Frontal cortex (tissue), 4 donors: ENCODE data around the gene GAN. TPM values are rescaled to one million over a fixed set of nuclear protein-coding genes. Genes with fewer than 3 reads are reported as not detected.

Experiments used
- DNase-seq, 2 donors: peaks; one replicate each; pipeline ENCODE4 v3.0.0; 2012; ENCODE audit warnings: low spot score in 2 of 2
- FAIRE-seq: peaks from 2 replicates; lab custom pipeline; 2012; peaks lifted over from hg19 to GRCh38; lab: Jason Lieb, UNC
- total RNA-seq: library from RNA; depleted of rRNA; stranded (reverse); fragments of >200 nt; gene quantifications from one replicate; pipeline ENCODE4 v1.2.3, GENCODE V29; 2014
- donor health status: control.
- donor health status: control.
- donor health status: control.

GAN gene
- total RNA-seq, 1 donor from 2014 or later, result 22.8 TPM

DNA sequence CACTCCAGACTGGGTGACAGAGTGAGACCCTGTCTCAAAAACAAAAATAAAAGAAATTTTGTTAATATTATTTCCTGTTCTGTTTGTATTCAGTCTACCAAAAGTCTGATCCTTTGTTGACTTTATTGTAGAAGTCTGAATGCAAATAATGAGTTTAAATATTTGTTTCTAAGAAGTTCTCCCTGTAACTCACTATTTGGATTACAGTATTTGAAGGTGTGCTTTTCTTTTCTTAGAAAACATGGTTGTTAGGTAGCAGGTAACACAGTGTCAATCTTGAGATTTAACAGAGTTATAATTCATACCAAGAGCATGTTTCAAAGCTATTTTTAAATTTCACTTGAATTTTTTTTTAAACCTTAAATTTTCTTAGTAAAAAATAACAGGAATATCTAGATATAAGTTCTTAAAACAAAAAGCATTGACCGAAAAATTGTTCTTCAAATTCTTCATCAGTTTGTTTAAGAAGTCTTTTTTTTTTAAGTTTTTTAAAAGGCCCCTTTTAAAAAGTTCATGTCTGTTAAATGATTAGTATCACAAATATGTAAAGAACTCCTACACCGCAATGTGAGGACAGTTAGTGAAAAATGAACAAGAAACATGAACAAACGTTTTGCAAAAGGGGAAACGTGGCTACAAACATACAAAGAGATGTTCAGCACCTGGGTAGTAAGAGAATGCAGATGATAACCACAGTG, 35.0 kb downstream of the GAN start:
- DNase-seq, result no peak
- FAIRE-seq, result peak; percentile 70

DNA sequence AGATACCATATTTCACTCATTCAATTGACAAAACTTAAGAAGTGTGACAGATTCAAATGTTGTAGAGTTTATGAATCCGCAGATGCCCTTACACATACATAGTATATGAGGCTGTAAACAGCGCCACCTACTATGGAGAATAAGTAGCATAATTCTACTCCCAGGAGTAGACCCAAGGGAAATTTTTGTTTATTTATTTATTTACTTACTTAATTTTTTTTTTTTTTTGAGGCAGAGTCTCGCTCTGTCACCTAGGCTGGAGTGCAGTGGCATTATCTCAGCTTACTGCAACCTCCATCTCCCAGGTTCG, 35.5 kb downstream of the GAN start:
- FAIRE-seq (no peak), DNase-seq (no peak)

DNA sequence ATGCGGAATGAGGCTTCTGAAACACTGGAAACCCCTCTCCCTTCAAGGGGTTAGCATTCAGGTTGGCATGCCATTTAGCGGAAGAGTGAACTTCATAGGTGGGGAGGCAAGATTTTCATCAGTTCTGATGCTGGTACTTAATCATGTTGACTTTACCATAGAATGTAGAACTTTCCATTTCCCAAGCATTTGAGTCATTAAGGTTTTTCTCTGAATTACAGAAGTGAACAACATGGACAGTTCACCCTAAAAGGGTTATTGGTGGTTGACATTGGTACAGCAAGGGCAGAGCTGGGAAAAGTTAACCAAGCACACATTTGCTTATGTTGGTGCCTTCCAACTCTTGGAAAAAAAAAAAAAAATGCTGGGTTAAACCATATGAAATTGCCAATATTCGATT, 39.1 kb downstream of the GAN start:
- DNase-seq, result no peak
- FAIRE-seq, result no peak

GRCh38 chr16:81357711-81358260, 43.0 kb downstream of the GAN start:
- DNase-seq, result no peak
- no peak for FAIRE-seq

- DNase-seq, result no peak
- no peak for FAIRE-seq
Measured at GRCh38 chr16:81358860-81359259, 44.1 kb downstream of the GAN start.

DNA sequence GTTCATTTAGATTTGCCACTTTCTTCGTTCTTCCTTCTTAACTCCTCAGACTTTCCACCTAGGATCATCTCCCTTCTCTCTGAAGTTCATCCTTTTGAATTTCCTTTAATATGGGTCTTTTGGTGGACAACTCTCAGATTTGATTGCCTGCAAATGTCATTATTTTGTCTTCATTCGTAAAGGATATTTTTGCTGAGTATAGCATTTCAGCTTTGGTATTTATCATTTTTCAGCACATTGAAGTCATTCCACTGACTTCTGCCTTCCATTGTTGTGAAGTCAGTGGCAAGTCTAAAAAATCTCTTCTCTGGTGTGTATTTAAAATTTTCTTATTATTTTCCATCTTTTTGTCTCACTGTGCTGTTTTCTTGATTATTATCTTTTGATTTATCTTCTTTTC, 45.4 kb downstream of the GAN start:
- no peak for DNase-seq
- no peak for FAIRE-seq

DNA sequence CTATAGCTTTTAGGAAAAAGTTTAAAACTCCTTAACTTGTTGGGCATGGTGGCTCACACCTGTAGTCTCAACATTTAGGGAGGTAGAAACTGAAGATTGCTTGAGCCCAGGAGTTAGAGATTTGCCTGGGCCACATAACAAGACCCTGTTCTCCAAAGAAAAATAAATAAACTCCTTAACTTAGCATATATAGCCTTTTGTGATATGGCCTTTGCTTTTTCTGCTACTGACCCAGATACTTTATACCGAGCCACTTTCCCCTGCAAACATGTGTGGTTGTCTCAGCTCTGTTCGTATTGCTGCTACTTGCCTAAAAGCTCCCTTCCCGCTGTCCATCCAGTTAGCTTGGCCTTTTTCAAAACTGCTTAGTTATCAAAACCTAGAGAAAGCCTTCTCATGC, 51.0 kb downstream of the GAN start:
- FAIRE-seq, result no peak
- DNase-seq, result no peak

DNA sequence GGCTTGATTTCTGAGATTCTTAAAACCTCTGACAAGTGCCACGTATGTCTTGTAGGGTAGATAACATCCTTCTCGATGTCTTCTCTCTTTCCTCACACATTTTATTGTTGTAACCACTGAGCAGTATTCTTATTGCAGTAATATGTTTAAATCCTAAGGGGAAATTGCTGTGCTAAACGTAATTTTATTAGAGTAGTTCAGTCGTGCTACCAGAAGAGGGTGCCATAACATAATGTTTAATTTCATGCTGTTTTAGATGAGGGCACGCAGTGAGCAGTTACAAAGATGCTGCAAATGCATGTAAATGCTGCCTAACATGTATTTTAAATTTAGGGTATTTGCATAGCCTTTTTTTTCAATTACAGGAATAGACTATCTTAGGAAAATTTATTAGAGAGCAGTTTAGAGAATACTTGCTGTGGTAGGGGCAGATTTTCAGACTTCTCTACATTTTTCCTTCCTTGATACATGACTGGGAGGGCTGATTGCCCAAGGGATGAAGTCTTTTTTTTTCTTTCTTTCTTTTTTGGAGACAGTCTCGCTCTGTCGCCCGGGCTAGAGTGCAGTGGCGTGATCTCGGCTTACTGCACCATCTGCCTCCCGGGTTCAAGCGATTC, 51.7 kb downstream of the GAN start:
- FAIRE-seq (peak; percentile 86), DNase-seq (peak; percentile 28 to 51)

DNA sequence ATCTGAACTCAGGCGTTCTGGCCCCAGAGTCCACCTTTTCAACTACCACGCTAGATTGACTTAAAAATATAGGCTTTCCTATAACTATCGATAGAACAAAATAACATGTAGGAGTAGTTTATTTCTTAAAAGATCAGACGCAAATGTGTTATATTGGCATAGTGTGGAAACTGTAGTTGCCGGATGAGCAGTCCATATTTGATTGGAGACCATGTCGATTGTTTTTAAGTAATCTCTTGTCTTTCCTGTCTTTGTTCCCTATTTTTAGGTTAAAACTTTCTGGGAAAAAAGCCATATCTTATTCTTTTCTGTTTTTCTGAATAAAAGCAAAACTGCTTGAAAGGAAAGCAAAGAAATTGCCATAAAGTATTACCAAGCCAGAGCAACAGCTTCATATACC, 53.1 kb downstream of the GAN start:
- FAIRE-seq (no peak), DNase-seq (no peak)

GRCh38 chr16:81369888-81370504, 55.2 kb downstream of the GAN start:
- FAIRE-seq, result no peak
- no peak for DNase-seq

GRCh38 chr16:81371106-81371505, 56.3 kb downstream of the GAN start:
- no peak for DNase-seq
- FAIRE-seq, result no peak

GRCh38 chr16:81374550-81374949, 59.8 kb downstream of the GAN start:
- FAIRE-seq, result no peak
- DNase-seq, result no peak

- no peak for FAIRE-seq
- DNase-seq, result no peak
Measured at GRCh38 chr16:81376880-81377279, 62.1 kb downstream of the GAN start.

- DNase-seq (no peak), FAIRE-seq (no peak)
Measured at GRCh38 chr16:81378049-81378448, 63.3 kb downstream of the GAN start.

GRCh38 chr16:81380932-81381331, 66.2 kb downstream of the GAN start:
- DNase-seq (no peak), FAIRE-seq (no peak)

DNA sequence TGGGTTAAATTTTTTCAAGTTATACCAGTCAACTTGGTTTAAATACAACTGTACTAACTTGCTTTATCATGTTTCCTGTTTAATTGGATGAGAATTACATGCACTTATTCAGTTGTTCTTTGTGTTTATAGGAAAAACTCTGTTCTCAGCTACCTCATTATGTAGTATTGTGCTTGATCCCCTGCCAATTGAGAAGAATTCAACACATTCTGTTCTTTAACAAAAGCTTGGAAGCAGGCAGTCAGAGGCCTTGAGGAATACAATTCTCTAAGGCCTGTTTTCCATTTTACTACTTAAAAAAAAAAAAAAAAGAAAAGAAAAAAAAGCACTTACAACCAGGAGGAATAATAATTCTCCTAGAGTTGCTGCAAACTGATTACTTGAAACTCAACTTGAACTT, 69.2 kb downstream of the GAN start:
- no peak for DNase-seq
- FAIRE-seq, result no peak

- DNase-seq (no peak), FAIRE-seq (no peak)
Measured at GRCh38 chr16:81385031-81385756, 70.4 kb downstream of the GAN start.

DNA sequence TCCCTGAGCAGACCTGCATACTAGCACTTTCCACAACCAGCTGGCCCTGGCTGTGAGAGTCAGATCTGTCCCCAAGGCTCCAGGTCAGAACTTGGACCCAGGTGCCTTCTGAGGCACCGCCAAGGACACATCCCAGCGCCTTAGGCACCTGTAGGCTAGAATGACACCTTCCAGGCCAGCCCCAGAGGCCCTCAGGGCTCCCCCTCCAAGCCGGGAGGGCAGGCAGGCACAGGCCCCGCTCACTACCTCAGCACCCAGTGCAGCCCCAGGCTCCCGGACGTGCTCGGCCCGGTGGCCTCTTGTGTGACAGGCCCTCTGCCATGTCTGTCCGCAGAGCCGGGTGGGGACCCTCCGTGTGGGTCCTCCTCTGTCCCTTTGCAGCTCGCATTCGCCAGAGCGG, 73.6 kb downstream of the GAN start:
- no peak for FAIRE-seq
- DNase-seq, result no peak

- DNase-seq, result no peak
- no peak for FAIRE-seq
Measured at GRCh38 chr16:81390840-81391239, 76.1 kb downstream of the GAN start.

- FAIRE-seq (no peak), DNase-seq (no peak)
Measured at GRCh38 chr16:81392011-81392410, 77.2 kb downstream of the GAN start.

- FAIRE-seq (no peak), DNase-seq (no peak)
Measured at GRCh38 chr16:81394416-81394815, 79.7 kb downstream of the GAN start.
